Measurements from ENCODE around the gene STK38L. TPM values are rescaled to one million over a fixed set of nuclear protein-coding genes. Genes with fewer than 3 reads are reported as not detected.
A peak's percentile ranks its signal among the peaks of the same experiment; 100 is the strongest.

Gene STK38L
- total and polyA plus RNA-seq, 9 of the 15 experiments (the other 6 are each of a cell fraction or from before 2014, with no cell fraction given) = 2.6 to 10.7 (median 6.9) TPM

DNA sequence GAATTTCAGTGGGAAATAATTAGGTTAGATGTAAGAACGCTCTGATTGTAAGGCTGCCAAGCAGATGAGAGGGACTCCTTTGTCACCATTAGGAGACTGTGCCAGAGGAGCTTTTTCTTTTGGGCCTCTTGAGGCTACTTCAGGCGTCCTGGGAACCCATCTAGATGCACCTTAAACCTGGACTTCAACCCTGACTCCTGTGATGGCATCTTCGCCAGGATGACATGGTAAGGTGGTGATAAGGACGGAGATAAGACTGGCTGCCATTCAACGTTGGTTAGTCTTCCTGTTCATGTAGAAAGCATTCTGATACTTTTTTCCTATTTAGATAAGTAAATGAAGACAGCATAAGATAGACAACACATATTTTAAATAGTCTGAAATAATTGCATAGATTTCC, 36.3 kb downstream of the STK38L start (continued):
- no peak for TF ChIP-seq SMAD4 (CRISPR knock-in tag; conservative IDR thresholded peaks at IDR 0.05)

DNA sequence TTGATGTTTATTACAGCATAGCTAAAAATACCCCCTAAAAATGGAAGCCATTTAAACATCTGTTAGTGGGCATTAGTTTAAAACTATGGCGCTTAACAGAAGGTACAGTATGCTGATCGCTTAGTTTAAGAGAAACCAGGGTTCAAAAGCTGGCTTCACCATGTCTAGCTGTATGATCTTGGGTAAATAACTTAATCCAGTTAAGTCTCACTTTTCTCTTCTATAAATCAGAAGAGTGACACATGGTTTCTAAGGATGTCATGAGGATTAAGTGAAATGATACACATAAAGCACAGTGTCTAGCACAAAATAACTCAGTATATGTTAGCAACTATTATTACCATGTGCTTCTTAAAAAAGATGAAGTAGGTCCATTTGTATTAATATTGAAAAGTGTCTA, 38.7 kb downstream of the STK38L start:
- BruUV-seq (replicated peaks) = no TSS peak
- TF ChIP-seq, protein P1, sequence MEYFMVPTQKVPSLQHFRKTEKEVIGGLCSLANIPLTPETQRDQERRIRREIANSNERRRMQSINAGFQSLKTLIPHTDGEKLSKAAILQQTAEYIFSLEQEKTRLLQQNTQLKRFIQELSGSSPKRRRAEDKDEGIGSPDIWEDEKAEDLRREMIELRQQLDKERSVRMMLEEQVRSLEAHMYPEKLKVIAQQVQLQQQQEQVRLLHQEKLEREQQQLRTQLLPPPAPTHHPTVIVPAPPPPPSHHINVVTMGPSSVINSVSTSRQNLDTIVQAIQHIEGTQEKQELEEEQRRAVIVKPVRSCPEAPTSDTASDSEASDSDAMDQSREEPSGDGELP (CRISPR knock-in tag; IDR thresholded peaks at IDR 0.05; ENCODE audit: borderline replicate concordance) = no peak
- TF ChIP-seq ZNF24 (IDR thresholded peaks at IDR 0.05) = no peak
- TF ChIP-seq ZNF668 (CRISPR knock-in tag; IDR thresholded peaks at IDR 0.05) = no peak
- TF ChIP-seq, protein P2, sequence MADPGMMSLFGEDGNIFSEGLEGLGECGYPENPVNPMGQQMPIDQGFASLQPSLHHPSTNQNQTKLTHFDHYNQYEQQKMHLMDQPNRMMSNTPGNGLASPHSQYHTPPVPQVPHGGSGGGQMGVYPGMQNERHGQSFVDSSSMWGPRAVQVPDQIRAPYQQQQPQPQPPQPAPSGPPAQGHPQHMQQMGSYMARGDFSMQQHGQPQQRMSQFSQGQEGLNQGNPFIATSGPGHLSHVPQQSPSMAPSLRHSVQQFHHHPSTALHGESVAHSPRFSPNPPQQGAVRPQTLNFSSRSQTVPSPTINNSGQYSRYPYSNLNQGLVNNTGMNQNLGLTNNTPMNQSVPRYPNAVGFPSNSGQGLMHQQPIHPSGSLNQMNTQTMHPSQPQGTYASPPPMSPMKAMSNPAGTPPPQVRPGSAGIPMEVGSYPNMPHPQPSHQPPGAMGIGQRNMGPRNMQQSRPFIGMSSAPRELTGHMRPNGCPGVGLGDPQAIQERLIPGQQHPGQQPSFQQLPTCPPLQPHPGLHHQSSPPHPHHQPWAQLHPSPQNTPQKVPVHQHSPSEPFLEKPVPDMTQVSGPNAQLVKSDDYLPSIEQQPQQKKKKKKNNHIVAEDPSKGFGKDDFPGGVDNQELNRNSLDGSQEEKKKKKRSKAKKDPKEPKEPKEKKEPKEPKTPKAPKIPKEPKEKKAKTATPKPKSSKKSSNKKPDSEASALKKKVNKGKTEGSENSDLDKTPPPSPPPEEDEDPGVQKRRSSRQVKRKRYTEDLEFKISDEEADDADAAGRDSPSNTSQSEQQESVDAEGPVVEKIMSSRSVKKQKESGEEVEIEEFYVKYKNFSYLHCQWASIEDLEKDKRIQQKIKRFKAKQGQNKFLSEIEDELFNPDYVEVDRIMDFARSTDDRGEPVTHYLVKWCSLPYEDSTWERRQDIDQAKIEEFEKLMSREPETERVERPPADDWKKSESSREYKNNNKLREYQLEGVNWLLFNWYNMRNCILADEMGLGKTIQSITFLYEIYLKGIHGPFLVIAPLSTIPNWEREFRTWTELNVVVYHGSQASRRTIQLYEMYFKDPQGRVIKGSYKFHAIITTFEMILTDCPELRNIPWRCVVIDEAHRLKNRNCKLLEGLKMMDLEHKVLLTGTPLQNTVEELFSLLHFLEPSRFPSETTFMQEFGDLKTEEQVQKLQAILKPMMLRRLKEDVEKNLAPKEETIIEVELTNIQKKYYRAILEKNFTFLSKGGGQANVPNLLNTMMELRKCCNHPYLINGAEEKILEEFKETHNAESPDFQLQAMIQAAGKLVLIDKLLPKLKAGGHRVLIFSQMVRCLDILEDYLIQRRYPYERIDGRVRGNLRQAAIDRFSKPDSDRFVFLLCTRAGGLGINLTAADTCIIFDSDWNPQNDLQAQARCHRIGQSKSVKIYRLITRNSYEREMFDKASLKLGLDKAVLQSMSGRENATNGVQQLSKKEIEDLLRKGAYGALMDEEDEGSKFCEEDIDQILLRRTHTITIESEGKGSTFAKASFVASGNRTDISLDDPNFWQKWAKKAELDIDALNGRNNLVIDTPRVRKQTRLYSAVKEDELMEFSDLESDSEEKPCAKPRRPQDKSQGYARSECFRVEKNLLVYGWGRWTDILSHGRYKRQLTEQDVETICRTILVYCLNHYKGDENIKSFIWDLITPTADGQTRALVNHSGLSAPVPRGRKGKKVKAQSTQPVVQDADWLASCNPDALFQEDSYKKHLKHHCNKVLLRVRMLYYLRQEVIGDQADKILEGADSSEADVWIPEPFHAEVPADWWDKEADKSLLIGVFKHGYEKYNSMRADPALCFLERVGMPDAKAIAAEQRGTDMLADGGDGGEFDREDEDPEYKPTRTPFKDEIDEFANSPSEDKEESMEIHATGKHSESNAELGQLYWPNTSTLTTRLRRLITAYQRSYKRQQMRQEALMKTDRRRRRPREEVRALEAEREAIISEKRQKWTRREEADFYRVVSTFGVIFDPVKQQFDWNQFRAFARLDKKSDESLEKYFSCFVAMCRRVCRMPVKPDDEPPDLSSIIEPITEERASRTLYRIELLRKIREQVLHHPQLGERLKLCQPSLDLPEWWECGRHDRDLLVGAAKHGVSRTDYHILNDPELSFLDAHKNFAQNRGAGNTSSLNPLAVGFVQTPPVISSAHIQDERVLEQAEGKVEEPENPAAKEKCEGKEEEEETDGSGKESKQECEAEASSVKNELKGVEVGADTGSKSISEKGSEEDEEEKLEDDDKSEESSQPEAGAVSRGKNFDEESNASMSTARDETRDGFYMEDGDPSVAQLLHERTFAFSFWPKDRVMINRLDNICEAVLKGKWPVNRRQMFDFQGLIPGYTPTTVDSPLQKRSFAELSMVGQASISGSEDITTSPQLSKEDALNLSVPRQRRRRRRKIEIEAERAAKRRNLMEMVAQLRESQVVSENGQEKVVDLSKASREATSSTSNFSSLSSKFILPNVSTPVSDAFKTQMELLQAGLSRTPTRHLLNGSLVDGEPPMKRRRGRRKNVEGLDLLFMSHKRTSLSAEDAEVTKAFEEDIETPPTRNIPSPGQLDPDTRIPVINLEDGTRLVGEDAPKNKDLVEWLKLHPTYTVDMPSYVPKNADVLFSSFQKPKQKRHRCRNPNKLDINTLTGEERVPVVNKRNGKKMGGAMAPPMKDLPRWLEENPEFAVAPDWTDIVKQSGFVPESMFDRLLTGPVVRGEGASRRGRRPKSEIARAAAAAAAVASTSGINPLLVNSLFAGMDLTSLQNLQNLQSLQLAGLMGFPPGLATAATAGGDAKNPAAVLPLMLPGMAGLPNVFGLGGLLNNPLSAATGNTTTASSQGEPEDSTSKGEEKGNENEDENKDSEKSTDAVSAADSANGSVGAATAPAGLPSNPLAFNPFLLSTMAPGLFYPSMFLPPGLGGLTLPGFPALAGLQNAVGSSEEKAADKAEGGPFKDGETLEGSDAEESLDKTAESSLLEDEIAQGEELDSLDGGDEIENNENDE (IDR thresholded peaks at IDR 0.05; ENCODE audit: low read depth, low read length) = no peak
- TF ChIP-seq MAFG (tag; conservative IDR thresholded peaks at IDR 0.05) = no peak
- no peak for TF ChIP-seq BMI1 (IDR thresholded peaks at IDR 0.05; ENCODE audit: low read length)
- no peak for TF ChIP-seq U2AF2 (optimal IDR thresholded peaks at IDR 0.05; ENCODE audit: low read depth, low read length)
- no peak for TF ChIP-seq NCOR1 (IDR thresholded peaks at IDR 0.05)
- peak; percentile 6 for TF ChIP-seq MEIS2 (IDR thresholded peaks at IDR 0.05; ENCODE audit: partially characterized antibody)
- no peak for TF ChIP-seq ZNF583 (CRISPR knock-in tag; IDR thresholded peaks at IDR 0.05)
- no peak for TF ChIP-seq SOX6 (IDR thresholded peaks at IDR 0.05)

More for the DNA sequence above, 38.7 kb downstream of the STK38L start:
- Histone ChIP-seq H3K4me2 (ENCODE audit: insufficient read depth, low read length) (no peak overlapping the region), H3K36me3 (ENCODE audit: control insufficient read depth, insufficient read depth, low read length) (no peaks in the 10 kb centered on the region), H2AFZ (ENCODE audit: low read depth, low read length) (no peak overlapping the region), H3K27ac (ENCODE audit: extremely low read depth, low read depth, low read length) (no peak overlapping the region), H3K9ac (ENCODE audit: insufficient read depth in 1 of 2, low read depth in 2 of 2, low read length in 2 of 2) (no peak overlapping the region), H4K20me1 (replicated peaks; ENCODE audit: control insufficient read depth, insufficient read depth, low read length) (peaks cover 2% of the 10 kb centered on the region; the same call in 1 of the 2 replicates), H3K9me3 (replicated peaks; ENCODE audit: control insufficient read depth, insufficient read depth, low read depth, low read length) (no peaks in the 10 kb centered on the region), H3K4me1 (replicated peaks in 1 of 2; ENCODE audit: control insufficient read depth in 2 of 2, insufficient read depth in 2 of 2, low read length in 2 of 2) (no peaks in the 10 kb centered on the region), H3K4me3 (no peak overlapping the region), H3K27me3 (ENCODE audit: control insufficient read depth in 2 of 2, insufficient read depth in 2 of 2, low read length in 2 of 2) (no peaks in the 10 kb centered on the region; a peak in 2 of 5 replicates), H3K79me2 (ENCODE audit: control insufficient read depth, insufficient read depth, low read length) (no peaks in the 10 kb centered on the region), H3K9me1 (ENCODE audit: control insufficient read depth, insufficient read depth, low read length) (no peaks in the 10 kb centered on the region)
- in situ Hi-C loops (cut with MboI) (no loop called here), intact Hi-C loops (cut with micrococcal nuclease) (no loop called here)
- POLR2A ChIA-PET = no interaction called here
- DNase-seq (ENCODE audit: extremely low read depth in 1 of 4, low spot score in 3 of 4) = no peak
- ATAC-seq = no peak
- CTCF ChIA-PET (ENCODE audit: low intra/inter-chr PET ratio) = no interaction called here
- no peak for FAIRE-seq
- 0% methylated on average over 2 of the region's 2 CpGs for WGBS (ENCODE audit: insufficient coverage, low coverage, missing lambda C conversion rate)

Measured in K562 (cell line).